ENCODE data around the gene CFTR.

GRCh38 chr7:117472335-117472734, 7.5 kb upstream of the CFTR start:
- no peak for TF ChIP-seq CTCF (IDR thresholded peaks at IDR 0.05)
- TF ChIP-seq EZH2phosphoT487 (IDR thresholded peaks at IDR 0.05), result no peak

Data from neural progenitor cell (in vitro differentiated cells).